GM21367 (cell line): ENCODE results near the gene MSH4.
"Not testable (repeated sequence)": the region's sequence is repeated elsewhere in the genome, so short reads cannot be mapped to it uniquely, and the experiment has no call there.

Experiments
- ATAC-seq: cut with Tn5 transposase; IDR thresholded peaks from one replicate; pipeline ENCODE4 v1.9.1; 2021; ENCODE audit not compliant: unreplicated experiment

The MSH4 gene

GRCh38 chr1:75796376-75797272 lies at the start of gene MSH4:
TSS of gene MSH4 (plus strand) at chr1:75796882. CDS start at chr1:75796986, 104 bp downstream.
- ATAC-seq = no peak

GRCh38 chr1:75757210-75757609 lies 39.5 kb upstream of the MSH4 start:
- not testable (repeated sequence) for ATAC-seq

- not testable (repeated sequence) for ATAC-seq
Measured at GRCh38 chr1:75758543-75758942, 38.1 kb upstream of the MSH4 start.

GRCh38 chr1:75764057-75764655 lies 32.5 kb upstream of the MSH4 start:
- ATAC-seq = no peak

- no peak for ATAC-seq
Measured at GRCh38 chr1:75765697-75766355, 30.9 kb upstream of the MSH4 start.

- no peak for ATAC-seq
Measured at GRCh38 chr1:75768016-75768415, 28.7 kb upstream of the MSH4 start.

- no peak for ATAC-seq
Measured at GRCh38 chr1:75770761-75771160, 25.9 kb upstream of the MSH4 start.

- no peak for ATAC-seq
Measured at GRCh38 chr1:75771978-75772377, 24.7 kb upstream of the MSH4 start.

- not testable (repeated sequence) for ATAC-seq
Measured at GRCh38 chr1:75777812-75778211, 18.9 kb upstream of the MSH4 start.

- ATAC-seq = not testable (repeated sequence)
Measured at GRCh38 chr1:75778694-75779093, 18.0 kb upstream of the MSH4 start.

- ATAC-seq = not testable (repeated sequence)
Measured at GRCh38 chr1:75780183-75780582, 16.5 kb upstream of the MSH4 start.

- not testable (repeated sequence) for ATAC-seq
Measured at GRCh38 chr1:75783920-75784319, 12.8 kb upstream of the MSH4 start.

GRCh38 chr1:75785320-75785982 lies 11.2 kb upstream of the MSH4 start:
- ATAC-seq = peak; percentile 1

GRCh38 chr1:75785983-75786853 lies 10.5 kb upstream of the MSH4 start, which contains the start of gene RABGGTB:
TSS of gene RABGGTB (plus strand) at chr1:75786256. CDS start at chr1:75786272, 16 bp downstream.
- peak; percentile 56 for ATAC-seq

- no peak for ATAC-seq
Measured at GRCh38 chr1:75786901-75787493, 9.7 kb upstream of the MSH4 start.

- ATAC-seq = no peak
Measured at GRCh38 chr1:75787524-75787923, 9.2 kb upstream of the MSH4 start.

GRCh38 chr1:75789988-75790387 lies 6.7 kb upstream of the MSH4 start:
- no peak for ATAC-seq

GRCh38 chr1:75791022-75791421 lies 5.7 kb upstream of the MSH4 start:
- ATAC-seq = no peak

GRCh38 chr1:75792091-75792490 lies 4.6 kb upstream of the MSH4 start:
- ATAC-seq = no peak

- ATAC-seq = no peak
Measured at GRCh38 chr1:75794382-75794781, 2.3 kb upstream of the MSH4 start.
